Liver (tissue), 3 donors: Measurements from ENCODE around the gene TGFBI.

Experiments
- CTCF ChIP-seq: fragments of 150-350 bp; IDR thresholded peaks from 2 replicates; pipeline ENCODE4 v1.5.1; 2017; ENCODE audit warnings: improper control_type of control experiment, low read depth, low read length; ENCODE audit not compliant: missing input control
- EGR1 ChIP-seq, 2 donors: IDR thresholded peaks; 2 replicates each; pipeline ENCODE4 v1.6.1; 2016 to 2018; ENCODE audit warnings: antibody characterized with exemption in 2 of 2, low read depth in 2 of 2
- MAX ChIP-seq: IDR thresholded peaks from 2 replicates; pipeline ENCODE4 v1.6.1; 2016; ENCODE audit warnings: antibody characterized with exemption
- RAD21 ChIP-seq, 2 donors: IDR thresholded peaks; 2 replicates each; pipeline ENCODE4 v1.6.1; 2016; ENCODE audit warnings: antibody characterized with exemption in 2 of 2, mild to moderate bottlenecking in 2 of 2
- RXRA ChIP-seq, 2 donors: IDR thresholded peaks; 2 replicates each; pipeline ENCODE4 v1.6.1; 2017 to 2018; ENCODE audit warnings: antibody characterized with exemption in 2 of 2, mild to moderate bottlenecking in 1 of 2
- SP1 ChIP-seq: IDR thresholded peaks from 2 replicates; pipeline ENCODE4 v1.6.1; 2018; ENCODE audit warnings: antibody characterized with exemption, mild to moderate bottlenecking
- TF ChIP-seq, protein P1 (sequence below): IDR thresholded peaks from 2 replicates; pipeline ENCODE4 v1.6.1; 2016; ENCODE audit warnings: antibody characterized with exemption
- donor health status: healthy.
- donor health status: healthy.

- TF ChIP-seq CTCF (no peak), RAD21 (IDR thresholded peaks at IDR 0.05) (no peak), MAX (no peak), EGR1 (IDR thresholded peaks at IDR 0.05; ENCODE audit: low read depth in 2 of 2) (no peak), SP1 (no peak), RXRA (IDR thresholded peaks at IDR 0.05) (no peak)
- TF ChIP-seq, protein P1, sequence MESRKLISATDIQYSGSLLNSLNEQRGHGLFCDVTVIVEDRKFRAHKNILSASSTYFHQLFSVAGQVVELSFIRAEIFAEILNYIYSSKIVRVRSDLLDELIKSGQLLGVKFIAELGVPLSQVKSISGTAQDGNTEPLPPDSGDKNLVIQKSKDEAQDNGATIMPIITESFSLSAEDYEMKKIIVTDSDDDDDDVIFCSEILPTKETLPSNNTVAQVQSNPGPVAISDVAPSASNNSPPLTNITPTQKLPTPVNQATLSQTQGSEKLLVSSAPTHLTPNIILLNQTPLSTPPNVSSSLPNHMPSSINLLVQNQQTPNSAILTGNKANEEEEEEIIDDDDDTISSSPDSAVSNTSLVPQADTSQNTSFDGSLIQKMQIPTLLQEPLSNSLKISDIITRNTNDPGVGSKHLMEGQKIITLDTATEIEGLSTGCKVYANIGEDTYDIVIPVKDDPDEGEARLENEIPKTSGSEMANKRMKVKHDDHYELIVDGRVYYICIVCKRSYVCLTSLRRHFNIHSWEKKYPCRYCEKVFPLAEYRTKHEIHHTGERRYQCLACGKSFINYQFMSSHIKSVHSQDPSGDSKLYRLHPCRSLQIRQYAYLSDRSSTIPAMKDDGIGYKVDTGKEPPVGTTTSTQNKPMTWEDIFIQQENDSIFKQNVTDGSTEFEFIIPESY, result no peak
Observed at GRCh38 chr5:136038635-136039034, 9.8 kb downstream of the TGFBI start.
